Measurements from ENCODE around the gene TMEM129.
"Not testable (repeated sequence)": the region's sequence is repeated elsewhere in the genome, so short reads cannot be mapped to it uniquely, and the experiment has no call there.

The TMEM129 gene

GRCh38 chr4:1686440-1687036, 34.6 kb downstream of the TMEM129 start:
- DNase-seq, result no peak

GRCh38 chr4:1685235-1686150, 35.6 kb downstream of the TMEM129 start:
- no peak for DNase-seq

- no peak for DNase-seq
These were observed 36.5 kb downstream of the TMEM129 start for GRCh38 chr4:1684506-1685234.

- DNase-seq, result peak; percentile 89
These were observed 37.2 kb downstream of the TMEM129 start, which contains the start of gene FAM53A for GRCh38 chr4:1683736-1684505. Gene FAM53A (minus strand): TSS chr4:1684313. CDS start chr4:1668741, 15,572 bp downstream.

- DNase-seq, result peak; percentile 36
These were observed 37.8 kb downstream of the TMEM129 start for GRCh38 chr4:1683261-1683735.

- DNase-seq, result no peak
These were observed 38.3 kb downstream of the TMEM129 start for GRCh38 chr4:1682860-1683259.

GRCh38 chr4:1678244-1678643, 42.9 kb downstream of the TMEM129 start:
- DNase-seq, result no peak

GRCh38 chr4:1676605-1677525, 44.3 kb downstream of the TMEM129 start:
- DNase-seq, result no peak

- DNase-seq, result no peak
These were observed 45.4 kb downstream of the TMEM129 start for GRCh38 chr4:1675802-1676137.

- no peak for DNase-seq
These were observed 45.9 kb downstream of the TMEM129 start for GRCh38 chr4:1675136-1675801.

- DNase-seq, result no peak
These were observed 46.4 kb downstream of the TMEM129 start for GRCh38 chr4:1674682-1675081.

- DNase-seq, result no peak
These were observed 47.5 kb downstream of the TMEM129 start for GRCh38 chr4:1673671-1674070.

GRCh38 chr4:1671011-1671410, 50.1 kb downstream of the TMEM129 start:
- DNase-seq, result not testable (repeated sequence)

- DNase-seq, result no peak
These were observed 50.8 kb downstream of the TMEM129 start for GRCh38 chr4:1670279-1670678.

- DNase-seq, result no peak
These were observed 51.3 kb downstream of the TMEM129 start for GRCh38 chr4:1669850-1670249.

- no peak for DNase-seq
These were observed 51.9 kb downstream of the TMEM129 start for GRCh38 chr4:1669270-1669669.

- no peak for DNase-seq
These were observed 52.7 kb downstream of the TMEM129 start for GRCh38 chr4:1668488-1668840.

- DNase-seq, result no peak
These were observed 53.9 kb downstream of the TMEM129 start for GRCh38 chr4:1667273-1667672.

- no peak for DNase-seq
These were observed 54.7 kb downstream of the TMEM129 start for GRCh38 chr4:1666391-1666790.
